Stimulated activated CD8-positive, alpha-beta memory T cell treated with anti-CD3 and anti-CD28 coated beads, Interleukin-15, amount 100 ng/mL, for 1 hour (primary cell): ENCODE measurements around the gene PRPSAP2.
"Not testable (repeated sequence)": the region's sequence is repeated elsewhere in the genome, so short reads cannot be mapped to it uniquely, and the experiment has no call there.

Experiments
- DNase-seq: peaks from one replicate; pipeline ENCODE4 v3.0.0-alpha.2; 2020; ENCODE audit warnings: low read depth

The PRPSAP2 gene

GRCh38 chr17:18889658-18890057 lies 31.7 kb downstream of the PRPSAP2 start:
- DNase-seq, result no peak

GRCh38 chr17:18891541-18891940 lies 33.6 kb downstream of the PRPSAP2 start:
- no peak for DNase-seq

DNA sequence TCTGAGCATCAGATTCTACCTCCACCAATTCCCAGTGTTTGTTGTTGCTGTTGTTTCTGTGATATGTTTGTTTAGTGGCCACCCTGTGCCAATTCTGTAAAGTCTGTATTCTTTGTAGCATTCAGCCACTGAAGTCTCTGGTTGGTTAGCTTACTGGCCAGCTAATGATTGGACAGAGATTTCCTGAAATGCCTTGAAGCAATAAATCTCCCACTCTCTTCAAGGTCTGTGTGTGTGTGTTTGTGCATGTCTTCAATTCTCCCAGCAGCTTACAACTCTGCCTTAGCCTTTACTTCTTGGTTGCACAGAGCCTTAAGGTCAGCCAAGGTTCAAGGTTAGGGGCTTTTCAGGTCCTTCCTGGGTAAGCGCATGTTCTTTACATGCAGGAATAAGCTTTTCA lies 38.2 kb downstream of the PRPSAP2 start:
- no peak for DNase-seq

DNA sequence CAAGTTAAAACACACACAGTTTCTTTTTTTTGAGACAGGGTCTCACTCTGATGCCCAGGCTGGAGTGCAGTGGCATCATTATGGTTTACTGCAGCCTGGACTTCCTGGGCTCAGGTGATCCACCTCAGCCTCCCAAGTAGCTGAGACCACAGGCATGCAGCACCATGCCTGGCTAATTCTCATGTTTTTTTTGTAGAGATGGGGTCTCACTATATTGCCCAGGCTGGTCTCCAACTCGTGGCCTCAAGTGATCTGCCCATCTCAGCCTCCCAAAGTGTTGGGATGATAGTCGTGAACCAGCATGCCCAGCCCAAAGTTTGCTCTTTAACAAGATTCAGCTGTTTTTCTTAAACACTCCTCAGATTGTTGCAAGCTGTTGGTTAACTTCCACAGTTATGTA lies 39.0 kb downstream of the PRPSAP2 start:
- no peak for DNase-seq

DNA sequence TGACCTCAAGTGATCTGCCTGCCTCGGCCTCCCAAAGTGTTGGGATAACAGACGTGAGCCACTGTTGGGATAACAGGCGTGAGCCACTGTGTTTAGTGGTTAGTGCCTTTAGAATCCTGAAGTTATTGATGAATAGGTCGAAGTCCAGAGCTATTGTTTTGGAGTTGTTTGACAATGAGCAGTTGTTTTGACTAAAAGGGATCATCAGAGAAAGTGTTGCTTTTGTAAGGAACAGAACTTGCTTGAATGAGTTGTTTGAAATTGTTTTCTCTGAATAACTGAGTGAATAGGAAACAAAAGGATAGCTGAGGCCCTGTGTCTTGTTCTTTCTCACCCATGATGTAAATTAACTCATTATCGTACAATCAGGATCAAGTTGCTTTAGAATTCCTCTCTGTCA lies 46.6 kb downstream of the PRPSAP2 start:
- DNase-seq, result no peak

DNA sequence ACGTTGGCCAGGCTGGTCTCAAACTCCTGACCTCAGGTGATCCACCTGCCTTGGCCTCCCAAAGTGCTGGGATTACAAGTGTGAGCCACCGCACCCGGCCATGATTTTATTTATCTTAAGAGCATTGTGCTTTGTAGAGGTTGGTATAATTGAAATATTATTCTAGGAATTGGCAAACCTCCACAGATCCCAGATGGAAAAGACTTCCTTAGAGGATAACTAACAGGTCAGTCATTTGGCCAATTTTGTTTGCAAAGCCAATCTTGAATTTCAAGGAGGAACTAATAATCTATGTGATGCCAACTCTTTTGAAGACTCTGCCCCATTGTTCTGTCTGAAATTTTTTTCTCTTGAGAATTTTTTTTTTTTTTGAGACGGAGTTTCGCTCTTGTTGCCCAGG lies 47.3 kb downstream of the PRPSAP2 start:
- no peak for DNase-seq

- DNase-seq, result no peak
These were observed 52.4 kb downstream of the PRPSAP2 start for GRCh38 chr17:18910326-18910725.

DNA sequence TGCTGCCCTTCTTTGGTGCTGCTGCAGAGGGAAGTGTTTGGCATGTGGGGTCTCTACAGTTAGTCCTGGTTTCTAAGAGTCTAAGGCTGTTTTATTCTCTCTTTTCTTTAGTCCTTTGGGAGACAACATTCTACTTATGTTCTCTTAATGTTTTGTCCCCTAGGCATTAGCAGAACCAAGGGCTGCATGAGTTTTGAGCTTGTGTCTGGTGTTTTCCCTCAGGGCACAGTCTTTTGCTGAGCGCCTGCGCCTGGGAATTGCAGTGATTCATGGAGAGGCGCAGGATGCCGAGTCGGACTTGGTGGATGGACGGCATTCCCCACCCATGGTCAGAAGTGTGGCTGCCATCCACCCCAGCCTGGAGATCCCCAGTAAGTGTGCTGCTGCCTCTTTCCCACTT lies 53.0 kb downstream of the PRPSAP2 start:
- no peak for DNase-seq

DNA sequence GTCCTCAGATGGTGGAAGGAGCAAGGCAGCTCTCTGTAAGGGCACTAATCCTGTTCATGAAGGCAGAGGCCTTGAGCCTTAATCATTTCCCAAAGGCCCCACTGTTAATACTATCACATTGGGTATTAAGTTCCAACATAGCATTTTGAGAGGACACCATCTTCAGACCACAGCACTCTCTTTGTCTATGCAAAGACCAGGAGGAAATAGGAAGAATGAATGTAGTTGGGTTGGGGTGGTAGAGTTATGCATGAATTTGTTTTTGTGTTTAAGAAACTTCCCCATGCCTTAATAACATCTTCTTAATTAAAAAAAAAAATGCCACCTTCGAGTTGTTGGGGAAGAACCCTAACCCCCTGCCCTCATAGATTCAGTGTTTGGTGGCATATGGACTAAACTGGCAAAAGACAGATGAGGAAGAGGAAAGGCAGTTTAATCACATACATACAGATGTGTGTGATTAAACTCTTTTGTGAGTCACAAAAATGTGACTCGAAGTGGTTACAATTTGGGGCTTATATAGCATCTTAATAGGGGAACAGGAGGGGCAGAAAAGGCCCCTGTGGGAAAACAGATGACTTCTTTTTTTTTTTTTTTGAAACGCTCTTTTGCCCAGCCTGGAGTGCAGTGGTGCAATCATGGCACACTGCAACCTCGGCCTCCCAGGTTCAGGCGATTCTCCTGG lies 59.0 kb downstream of the PRPSAP2 start:
- no peak for DNase-seq

DNA sequence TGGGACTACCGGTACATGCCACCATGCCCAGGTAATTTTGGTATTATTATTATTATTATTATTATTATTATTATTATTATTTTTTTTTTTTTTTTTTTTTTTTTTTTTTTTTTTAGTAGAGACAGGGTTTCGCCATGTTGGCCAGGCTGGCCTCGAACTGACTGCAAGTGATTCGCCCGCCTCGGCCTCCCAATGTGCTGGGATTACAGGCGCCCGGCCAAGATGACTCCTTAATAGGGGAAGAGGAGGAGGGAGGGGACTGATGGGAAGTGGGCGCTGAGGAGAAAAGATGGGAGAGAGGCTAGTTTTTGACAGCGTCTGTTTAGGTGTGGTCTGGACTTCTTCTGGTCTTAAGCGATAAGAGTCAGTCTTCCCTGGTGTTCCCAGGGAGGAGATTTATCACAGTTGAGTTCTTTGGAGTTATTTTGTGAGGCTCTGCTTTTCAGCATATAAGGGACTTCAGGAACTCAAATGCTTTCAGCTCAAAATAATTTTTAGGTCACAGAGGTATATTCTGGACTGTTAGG lies 59.6 kb downstream of the PRPSAP2 start:
- DNase-seq, result no peak

DNA sequence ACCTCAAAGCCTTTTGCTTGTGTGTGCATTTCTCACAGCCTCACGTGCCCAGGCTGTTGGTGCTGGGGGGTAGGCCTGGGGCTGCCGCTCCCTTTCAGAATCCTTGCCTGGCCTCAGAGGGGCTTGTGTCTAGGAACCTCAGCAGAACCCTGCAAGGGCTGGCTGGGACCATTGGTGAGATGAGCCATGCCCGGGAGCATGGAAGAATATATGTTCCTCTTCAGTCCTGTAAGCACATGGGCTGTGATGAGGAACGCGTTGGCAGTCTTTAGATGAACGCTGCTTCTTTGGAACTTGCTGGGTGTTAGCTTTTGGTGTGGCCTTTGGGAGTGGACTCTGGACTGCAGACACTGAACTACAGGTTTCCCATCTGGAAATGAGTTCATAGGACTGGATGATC lies 62.0 kb downstream of the PRPSAP2 start:
- DNase-seq, result no peak

GRCh38 chr17:18920911-18921441 lies 63.0 kb downstream of the PRPSAP2 start:
- DNase-seq, result no peak

GRCh38 chr17:18921485-18921884 lies 63.6 kb downstream of the PRPSAP2 start:
- no peak for DNase-seq

GRCh38 chr17:18921912-18922451 lies 64.1 kb downstream of the PRPSAP2 start:
- no peak for DNase-seq

- DNase-seq, result not testable (repeated sequence)
These were observed 64.7 kb downstream of the PRPSAP2 start for GRCh38 chr17:18922596-18922995.

DNA sequence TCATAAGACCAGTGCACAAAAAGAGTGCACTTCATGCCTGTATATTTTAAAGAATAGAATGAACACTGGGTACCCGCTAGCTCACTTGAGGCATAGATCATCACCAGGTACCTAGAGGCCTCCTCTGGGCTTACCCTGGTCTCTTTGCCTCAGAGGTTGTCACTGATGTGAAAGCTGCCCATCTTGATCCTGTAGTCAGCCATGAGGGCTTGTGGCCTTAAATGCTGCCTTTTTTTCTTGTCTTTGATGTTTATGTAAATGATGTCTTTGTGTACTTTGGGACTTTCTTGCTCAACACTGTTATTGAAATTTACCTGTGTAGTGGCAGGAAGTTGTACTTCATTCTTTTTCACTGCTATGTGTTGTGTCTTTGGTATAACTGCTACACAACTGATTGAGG lies 67.3 kb downstream of the PRPSAP2 start:
- DNase-seq, result no peak

- no peak for DNase-seq
These were observed 70.7 kb downstream of the PRPSAP2 start for GRCh38 chr17:18928628-18929125.

GRCh38 chr17:18932360-18933055 lies 74.6 kb downstream of the PRPSAP2 start:
- no peak for DNase-seq

DNA sequence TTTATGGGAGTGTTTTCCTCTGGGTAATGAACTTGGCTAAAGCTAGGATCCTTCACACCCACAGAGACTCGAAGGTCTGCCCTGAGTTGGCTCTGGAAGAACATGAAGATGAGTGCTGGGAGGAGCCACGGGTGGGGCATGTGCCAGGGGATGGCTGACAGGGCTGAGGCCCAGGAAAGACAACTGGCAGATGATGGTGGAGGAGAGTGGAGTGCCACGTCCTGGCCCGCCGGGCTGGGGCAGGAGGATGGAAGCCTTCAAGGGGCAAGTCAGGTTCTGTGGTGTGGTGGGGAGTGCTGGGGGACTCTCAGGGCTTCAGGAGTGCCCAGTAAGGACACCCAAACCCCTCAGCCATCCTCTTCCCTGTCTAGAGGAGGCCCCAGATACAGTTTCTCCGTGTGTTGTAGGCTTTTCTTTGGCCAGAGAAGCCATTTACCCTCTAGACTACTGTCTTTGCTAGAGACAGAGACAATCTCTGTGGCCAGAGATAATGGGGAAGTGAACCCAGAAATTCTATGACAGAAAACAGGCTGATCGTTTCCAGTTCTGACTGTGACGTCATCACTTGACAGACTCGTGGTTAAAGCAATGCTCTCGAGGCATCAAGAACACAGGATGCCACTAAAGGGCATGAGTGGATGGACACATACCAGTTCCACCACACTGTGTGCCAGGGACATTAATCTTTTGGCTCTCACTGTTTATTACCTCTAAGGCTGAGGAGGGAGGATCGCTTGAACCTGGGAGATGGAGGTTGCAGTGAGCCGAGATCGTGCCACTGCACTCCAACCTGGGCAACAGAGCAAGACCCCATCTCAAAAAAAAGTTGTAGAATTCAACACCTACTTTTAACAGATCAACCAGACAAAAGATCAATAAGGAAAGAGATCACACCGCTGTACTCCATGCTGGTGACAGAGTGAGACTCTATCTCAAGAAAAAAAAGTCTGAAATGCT lies 75.4 kb downstream of the PRPSAP2 start:
- DNase-seq, result no peak

DNA sequence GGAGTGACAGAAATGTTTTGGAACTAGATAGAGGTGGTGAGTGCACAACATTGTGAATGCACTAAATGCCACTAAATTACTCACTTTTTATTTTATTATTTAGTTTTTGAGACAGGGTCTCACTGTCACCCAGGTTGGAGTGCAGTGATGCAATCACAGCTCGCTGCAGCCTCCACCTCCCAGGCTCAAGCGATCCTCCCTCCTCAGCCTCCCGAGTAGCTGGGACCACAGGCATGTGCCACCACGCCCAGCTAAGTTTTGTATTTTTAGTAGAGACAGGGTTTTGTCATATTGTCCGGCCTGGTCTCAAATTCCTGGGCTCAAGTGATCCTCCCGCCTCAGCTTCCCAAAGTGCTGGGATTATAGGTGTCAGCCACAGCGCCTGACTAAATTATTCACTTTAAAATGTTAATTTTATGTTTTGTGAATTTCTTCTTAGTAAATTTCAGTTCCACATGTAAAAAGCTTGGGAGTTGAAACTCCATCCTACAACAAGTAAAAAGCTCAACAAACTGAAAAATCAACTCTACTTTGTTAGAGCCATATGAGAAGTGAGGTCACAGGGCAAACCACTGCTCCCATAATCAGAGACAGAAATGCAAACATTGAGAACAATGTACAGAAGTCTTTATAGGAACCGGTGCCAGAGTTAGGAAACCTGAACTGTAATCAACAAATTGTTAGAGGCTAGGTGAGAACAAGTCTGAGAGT lies 80.2 kb downstream of the PRPSAP2 start:
- no peak for DNase-seq

- DNase-seq, result no peak
These were observed 80.7 kb downstream of the PRPSAP2 start for GRCh38 chr17:18938692-18939023.
